LNCaP clone FGC (cell line): ENCODE data around the gene WIPF2.
"Not testable (repeated sequence)": the region's sequence is repeated elsewhere in the genome, so short reads cannot be mapped to it uniquely, and the experiment has no call there.

Experiments
- DNase-seq: peaks from one replicate; pipeline ENCODE4 v3.0.0-alpha.2; 2011; ENCODE audit warnings: low read depth
- H3K4me3 ChIP-seq: 2 replicates; pipeline ENCODE4 v1.5.1; 2011; ENCODE audit warnings: mild to moderate bottlenecking, low read depth, low read length, control low read depth
- TF ChIP-seq, protein P1 (sequence below): IDR thresholded peaks from 2 replicates; pipeline ENCODE4 v1.5.1; 2012; ENCODE audit warnings: mild to moderate bottlenecking; ENCODE audit not compliant: control insufficient read depth, insufficient read depth; ENCODE audit errors: extremely low read depth

The WIPF2 gene

DNA sequence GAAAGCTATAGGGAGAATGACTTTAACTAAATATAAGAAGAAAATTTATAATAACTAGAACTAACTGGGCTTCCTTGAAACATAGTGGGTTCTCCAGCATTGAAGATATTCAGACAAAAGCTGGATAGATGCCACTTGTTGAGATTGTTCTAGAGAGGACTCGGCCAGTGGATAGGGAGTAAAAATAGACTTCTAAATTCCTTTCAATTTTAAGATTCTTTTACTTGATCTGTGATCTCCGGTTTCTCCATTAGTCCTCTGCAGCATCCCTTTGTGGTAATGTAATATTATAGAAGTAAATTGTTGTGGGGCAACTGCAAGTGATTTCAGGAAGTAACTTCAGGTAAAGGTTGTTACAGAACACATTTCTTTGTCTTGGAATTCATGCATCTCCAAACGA lies 79.6 kb downstream of the WIPF2 start:
- TF ChIP-seq, protein P1, sequence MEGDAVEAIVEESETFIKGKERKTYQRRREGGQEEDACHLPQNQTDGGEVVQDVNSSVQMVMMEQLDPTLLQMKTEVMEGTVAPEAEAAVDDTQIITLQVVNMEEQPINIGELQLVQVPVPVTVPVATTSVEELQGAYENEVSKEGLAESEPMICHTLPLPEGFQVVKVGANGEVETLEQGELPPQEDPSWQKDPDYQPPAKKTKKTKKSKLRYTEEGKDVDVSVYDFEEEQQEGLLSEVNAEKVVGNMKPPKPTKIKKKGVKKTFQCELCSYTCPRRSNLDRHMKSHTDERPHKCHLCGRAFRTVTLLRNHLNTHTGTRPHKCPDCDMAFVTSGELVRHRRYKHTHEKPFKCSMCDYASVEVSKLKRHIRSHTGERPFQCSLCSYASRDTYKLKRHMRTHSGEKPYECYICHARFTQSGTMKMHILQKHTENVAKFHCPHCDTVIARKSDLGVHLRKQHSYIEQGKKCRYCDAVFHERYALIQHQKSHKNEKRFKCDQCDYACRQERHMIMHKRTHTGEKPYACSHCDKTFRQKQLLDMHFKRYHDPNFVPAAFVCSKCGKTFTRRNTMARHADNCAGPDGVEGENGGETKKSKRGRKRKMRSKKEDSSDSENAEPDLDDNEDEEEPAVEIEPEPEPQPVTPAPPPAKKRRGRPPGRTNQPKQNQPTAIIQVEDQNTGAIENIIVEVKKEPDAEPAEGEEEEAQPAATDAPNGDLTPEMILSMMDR = no peak
- no peak overlapping the region for H3K4me3 ChIP-seq
- DNase-seq = no peak

- not testable (repeated sequence) for DNase-seq, H3K4me3 ChIP-seq
Observed at GRCh38 chr17:40299159-40299757, 80.2 kb downstream of the WIPF2 start.

DNA sequence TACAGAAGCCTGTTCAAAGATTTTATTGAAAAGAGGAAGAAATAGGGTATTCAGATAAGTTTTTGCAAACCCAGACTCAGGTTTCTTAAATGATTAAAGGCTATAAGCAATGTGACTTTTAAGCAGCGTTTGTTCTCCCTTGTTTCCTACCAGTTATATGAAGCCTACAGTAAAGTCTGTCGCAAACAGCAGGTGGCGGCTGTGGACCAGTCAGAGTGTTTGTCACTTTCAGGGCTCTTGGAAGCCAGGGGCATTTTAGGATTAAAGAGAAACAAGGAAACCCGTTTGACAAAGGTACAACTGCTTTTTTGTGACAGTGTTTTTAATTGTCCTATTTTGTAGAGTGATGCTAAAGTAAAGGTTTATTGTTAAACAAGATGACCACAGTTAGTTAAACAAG lies 82.2 kb downstream of the WIPF2 start:
- TF ChIP-seq, protein P1 = peak; percentile 58
- DNase-seq = no peak
- H3K4me3 ChIP-seq = no peak overlapping the region

DNA sequence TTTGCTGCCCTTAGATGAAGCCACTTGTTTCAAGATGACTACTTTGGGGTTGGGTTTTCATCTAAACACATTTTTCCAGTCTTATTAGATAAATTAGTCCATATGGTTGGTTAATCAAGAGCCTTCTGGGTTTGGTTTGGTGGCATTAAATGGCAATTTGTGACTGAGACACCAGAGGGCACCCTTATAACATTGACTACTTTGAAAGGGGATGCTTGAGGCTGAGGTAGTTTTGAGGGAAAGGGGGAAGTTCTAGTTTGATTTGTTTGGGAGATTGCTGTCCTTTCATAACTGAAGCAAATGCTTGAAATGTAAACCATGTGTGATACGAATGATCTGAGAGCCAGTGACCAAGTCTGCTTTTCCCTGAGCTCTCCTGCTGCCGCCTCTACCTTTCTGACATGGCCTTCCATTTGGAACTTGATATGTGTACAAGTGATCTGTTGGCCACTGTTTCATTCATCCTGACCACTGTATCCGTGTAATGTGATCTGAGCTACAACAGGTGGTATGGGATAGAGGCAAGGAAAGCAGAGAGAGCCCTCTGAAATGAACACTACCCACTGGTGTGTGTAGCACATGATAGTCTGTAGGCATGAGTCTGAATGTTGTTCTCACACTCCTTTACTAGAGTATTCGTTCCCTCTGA lies 84.0 kb downstream of the WIPF2 start:
- no peak for DNase-seq
- TF ChIP-seq, protein P1 = peak; percentile 69
- no peak overlapping the region for H3K4me3 ChIP-seq

DNA sequence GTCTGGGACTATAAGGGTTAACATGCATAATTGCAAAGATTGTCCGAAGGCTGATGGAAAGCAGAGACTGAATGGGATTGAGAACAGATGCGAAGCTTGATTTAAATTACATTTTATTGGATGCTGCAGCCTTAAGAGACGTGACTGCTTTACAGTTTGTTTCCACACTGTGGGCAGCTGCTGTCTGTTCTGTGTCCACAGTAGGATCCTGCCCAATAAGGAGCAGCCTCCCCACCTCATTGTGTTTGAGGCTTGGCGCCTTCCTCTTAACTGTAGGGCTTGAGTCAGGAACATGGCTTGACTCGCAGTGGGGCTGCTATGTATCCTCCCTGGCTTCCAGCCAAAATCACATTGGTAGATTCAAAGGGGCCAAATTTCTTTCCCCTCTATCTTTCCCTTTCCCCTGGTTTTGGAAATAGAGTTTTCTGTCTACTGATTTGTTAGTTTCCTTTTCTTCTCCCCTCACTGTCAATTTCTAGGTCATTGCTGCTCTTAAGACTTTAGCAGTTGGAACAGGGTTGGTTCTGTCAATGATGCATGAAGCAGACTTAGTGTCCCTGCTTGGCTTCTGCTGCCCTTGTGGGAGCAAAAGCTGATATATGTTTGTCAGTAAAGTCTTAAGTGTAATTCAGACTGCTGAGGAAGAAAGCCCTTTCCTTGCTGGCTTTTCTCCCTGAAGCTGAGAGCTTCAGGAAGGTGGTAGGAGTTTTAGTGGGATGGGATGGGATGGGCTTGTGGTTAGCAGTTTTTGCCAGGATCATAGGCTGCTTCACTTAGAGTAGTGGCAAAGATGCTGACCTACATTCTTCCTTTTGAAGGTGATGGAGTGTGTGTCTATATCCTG lies 84.8 kb downstream of the WIPF2 start:
- TF ChIP-seq, protein P1 = no peak
- no peak for DNase-seq
- H3K4me3 ChIP-seq = no peak overlapping the region

DNA sequence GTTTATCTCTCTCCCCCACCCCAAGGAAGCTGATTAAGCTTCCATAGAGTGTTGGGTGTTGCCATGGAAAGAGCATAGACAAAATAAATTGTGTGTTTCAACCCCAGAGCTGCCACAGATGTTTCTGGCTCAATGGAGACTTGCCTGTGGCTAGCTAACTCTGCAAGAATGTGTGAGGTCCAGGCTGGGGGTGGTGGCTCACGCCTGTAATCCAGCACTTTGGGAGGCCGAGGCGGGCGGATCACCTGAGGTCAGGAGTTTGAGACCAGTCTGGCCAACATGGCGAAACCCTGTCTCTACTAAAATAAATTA lies 85.4 kb downstream of the WIPF2 start:
- DNase-seq, H3K4me3 ChIP-seq: not testable (repeated sequence)

DNA sequence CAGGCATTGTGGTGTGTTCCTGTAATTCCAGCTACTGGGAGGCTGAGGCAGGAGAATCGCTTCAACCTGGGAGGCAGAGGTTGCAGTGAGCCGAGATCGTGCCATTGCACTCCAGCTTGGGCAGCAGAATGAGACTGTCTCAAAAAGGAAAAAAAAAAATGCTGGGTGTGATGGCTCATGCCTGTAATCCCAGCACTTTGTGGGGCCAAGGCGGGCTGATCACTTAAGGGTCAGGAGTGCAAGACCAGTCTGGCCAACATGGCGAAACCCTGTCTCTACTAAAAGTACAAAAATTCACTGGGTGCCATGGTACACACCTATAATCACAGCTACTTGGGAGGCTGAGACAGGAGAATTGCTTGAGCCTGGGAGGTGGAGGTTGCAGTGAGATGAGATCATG lies 85.8 kb downstream of the WIPF2 start:
- DNase-seq = not testable (repeated sequence)

GRCh38 chr17:40306395-40306794 lies 87.3 kb downstream of the WIPF2 start:
- no peak for DNase-seq
- TF ChIP-seq, protein P1 = no peak
- H3K4me3 ChIP-seq = no peak overlapping the region

More for the DNA sequence above, 85.8 kb downstream of the WIPF2 start:
- H3K4me3 ChIP-seq = not testable (repeated sequence)
